SK-N-SH treated with all-trans-retinoic acid at 6 μM for 48 hours (cell line): ENCODE results near the gene PDZD2.

ENCODE experiments used
- ATAC-seq: fragments of 200-7000 bp; cut with Tn5 transposase; 3 replicates; pipeline ENCODE4 v1.9.1; 2020; ENCODE audit warnings: mild to moderate bottlenecking, moderate library complexity
- ARNTL ChIP-seq: fragments of 450-650 bp; formaldehyde crosslinking; IDR thresholded peaks from 2 replicates; pipeline ENCODE4 v1.5.0; 2020; ENCODE audit warnings: low read depth, mild to moderate bottlenecking, moderate library complexity, borderline replicate concordance
- BACH2 ChIP-seq: fragments of 250-450 bp; sonication (Bioruptor Pico); IDR thresholded peaks from 2 replicates; pipeline ENCODE4 v1.9.0; 2021; ENCODE audit warnings: mild to moderate bottlenecking, borderline replicate concordance
- CREB5 ChIP-seq: fragments of 250-450 bp; sonication (Bioruptor Pico); IDR thresholded peaks from 2 replicates; pipeline ENCODE4 v1.5.1; 2020; ENCODE audit warnings: low read depth, mild to moderate bottlenecking, moderate library complexity
- CSDC2 ChIP-seq: fragments of 250-450 bp; sonication (Bioruptor Pico); IDR thresholded peaks from 2 replicates; pipeline ENCODE4 v1.5.0; 2020; ENCODE audit warnings: mild to moderate bottlenecking, moderate library complexity
- ESRRG ChIP-seq: fragments of 250-450 bp; sonication (Bioruptor Pico); IDR thresholded peaks from 2 replicates; pipeline ENCODE4 v1.6.1; 2021; ENCODE audit warnings: mild to moderate bottlenecking
- GLIS3 ChIP-seq: fragments of 250-450 bp; sonication (Bioruptor Pico); IDR thresholded peaks from 2 replicates; pipeline ENCODE4 v1.5.0; 2020; ENCODE audit warnings: mild to moderate bottlenecking, moderate library complexity
- ISL1 ChIP-seq: fragments of 250-450 bp; sonication (Bioruptor Pico); IDR thresholded peaks from 2 replicates; pipeline ENCODE4 v2.1.2; 2022; ENCODE audit warnings: mild to moderate bottlenecking, moderate library complexity
- OSR1 ChIP-seq: fragments of 250-450 bp; sonication (Bioruptor Pico); IDR thresholded peaks from 2 replicates; pipeline ENCODE4 v1.8.0; 2022; ENCODE audit warnings: moderate library complexity, mild to moderate bottlenecking, inconsistent platforms
- PPARA ChIP-seq: fragments of 250-450 bp; sonication (Bioruptor Pico); IDR thresholded peaks from 2 replicates; pipeline ENCODE4 v1.5.0; 2020; ENCODE audit warnings: mild to moderate bottlenecking, borderline replicate concordance
- RARB ChIP-seq: fragments of 250-450 bp; sonication (Bioruptor Pico); IDR thresholded peaks from 2 replicates; pipeline ENCODE4 v1.8.0; 2021; ENCODE audit warnings: mild to moderate bottlenecking, moderate library complexity
- SNAI2 ChIP-seq: fragments of 250-450 bp; sonication (Bioruptor Pico); IDR thresholded peaks from 2 replicates; pipeline ENCODE4 v1.5.0; 2020; ENCODE audit warnings: mild to moderate bottlenecking, moderate library complexity
- TCF4 ChIP-seq: fragments of 250-450 bp; sonication (Bioruptor Pico); IDR thresholded peaks from 2 replicates; pipeline ENCODE4 v1.8.0; 2021; ENCODE audit warnings: mild to moderate bottlenecking, moderate library complexity, borderline replicate concordance
- ZC3H10 ChIP-seq: fragments of 250-450 bp; sonication (Bioruptor Pico); IDR thresholded peaks from 2 replicates; pipeline ENCODE4 v1.5.1; 2021; ENCODE audit warnings: mild to moderate bottlenecking, moderate library complexity
- ZFP3 ChIP-seq: fragments of 250-450 bp; sonication (Bioruptor Pico); IDR thresholded peaks from 2 replicates; pipeline ENCODE4 v1.5.0; 2020; ENCODE audit warnings: mild to moderate bottlenecking, moderate library complexity
- ZFP30 ChIP-seq: fragments of 450-650 bp; formaldehyde crosslinking; IDR thresholded peaks from 2 replicates; pipeline ENCODE4 v1.5.0; 2022; ENCODE audit warnings: mild to moderate bottlenecking, moderate library complexity
- ZNF565 ChIP-seq: fragments of 450-650 bp; formaldehyde crosslinking; conservative IDR thresholded peaks from 2 replicates; pipeline ENCODE4 v1.5.0; 2020; ENCODE audit warnings: low read depth, mild to moderate bottlenecking, moderate library complexity
- ZNF70 ChIP-seq: fragments of 450-650 bp; formaldehyde crosslinking; IDR thresholded peaks from 2 replicates; pipeline ENCODE4 v1.5.0; 2020; ENCODE audit warnings: mild to moderate bottlenecking, moderate library complexity
- ZNF8 ChIP-seq: fragments of 450-650 bp; formaldehyde crosslinking; IDR thresholded peaks from 2 replicates; pipeline ENCODE4 v1.5.0; 2020; ENCODE audit warnings: mild to moderate bottlenecking, moderate library complexity
- TF ChIP-seq, protein P1 (sequence below): fragments of 250-450 bp; sonication (Bioruptor Pico); IDR thresholded peaks from 2 replicates; pipeline ENCODE4 v1.5.0; 2020; ENCODE audit warnings: mild to moderate bottlenecking, moderate library complexity
- TF ChIP-seq, protein P2 (sequence below): fragments of 250-450 bp; sonication (Bioruptor Pico); IDR thresholded peaks from 2 replicates; pipeline ENCODE4 v1.8.0; 2021; ENCODE audit warnings: low read depth, mild to moderate bottlenecking, moderate library complexity, borderline replicate concordance
- TF ChIP-seq, protein P3 (sequence below): fragments of 250-450 bp; sonication (Bioruptor Pico); IDR thresholded peaks from 2 replicates; pipeline ENCODE4 v1.5.1; 2021; ENCODE audit warnings: mild to moderate bottlenecking, moderate library complexity

Gene PDZD2

DNA sequence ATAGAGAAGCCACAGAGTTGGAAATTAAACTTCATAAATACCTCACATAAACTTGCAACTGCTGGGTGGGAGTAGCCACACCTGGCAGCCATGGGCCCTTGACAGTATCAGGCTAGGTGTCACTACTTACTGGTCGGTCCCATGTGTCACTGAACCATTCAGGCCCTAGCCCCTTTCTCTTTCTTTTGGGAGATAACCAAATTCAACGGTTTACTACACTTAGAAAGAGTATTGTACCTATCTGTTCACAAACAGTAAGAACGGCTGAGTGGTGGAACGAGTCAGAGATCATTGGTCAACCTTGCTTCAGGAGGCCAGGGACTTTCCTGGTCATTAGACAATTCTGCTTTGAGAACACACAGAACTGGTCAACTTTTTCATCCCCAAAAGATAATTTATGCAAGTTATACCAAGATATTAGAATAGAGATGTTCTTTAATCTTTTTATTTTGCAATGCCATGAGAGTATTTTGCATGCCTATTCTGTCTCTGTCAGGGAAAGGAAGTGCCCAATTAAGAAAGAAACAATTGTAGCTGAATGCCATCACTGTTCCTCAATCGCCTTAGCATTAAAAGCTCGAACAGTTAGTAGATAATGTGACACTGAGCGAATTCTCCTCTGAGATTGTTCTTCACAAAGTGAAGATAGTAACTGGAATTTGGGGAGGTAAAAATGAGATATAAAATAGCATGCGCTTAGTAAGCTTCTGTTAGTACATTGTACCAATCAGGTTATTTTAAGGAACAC is 484.3 kb downstream of the PDZD2 start:
- TF ChIP-seq ZFP30 (CRISPR knock-in tag), result no peak
- TF ChIP-seq ISL1 (CRISPR knock-in tag), result no peak
- no peak for TF ChIP-seq GLIS3 (CRISPR knock-in tag)
- TF ChIP-seq OSR1 (CRISPR knock-in tag), result no peak
- TF ChIP-seq ZC3H10 (CRISPR knock-in tag), result no peak
- TF ChIP-seq, protein P1, sequence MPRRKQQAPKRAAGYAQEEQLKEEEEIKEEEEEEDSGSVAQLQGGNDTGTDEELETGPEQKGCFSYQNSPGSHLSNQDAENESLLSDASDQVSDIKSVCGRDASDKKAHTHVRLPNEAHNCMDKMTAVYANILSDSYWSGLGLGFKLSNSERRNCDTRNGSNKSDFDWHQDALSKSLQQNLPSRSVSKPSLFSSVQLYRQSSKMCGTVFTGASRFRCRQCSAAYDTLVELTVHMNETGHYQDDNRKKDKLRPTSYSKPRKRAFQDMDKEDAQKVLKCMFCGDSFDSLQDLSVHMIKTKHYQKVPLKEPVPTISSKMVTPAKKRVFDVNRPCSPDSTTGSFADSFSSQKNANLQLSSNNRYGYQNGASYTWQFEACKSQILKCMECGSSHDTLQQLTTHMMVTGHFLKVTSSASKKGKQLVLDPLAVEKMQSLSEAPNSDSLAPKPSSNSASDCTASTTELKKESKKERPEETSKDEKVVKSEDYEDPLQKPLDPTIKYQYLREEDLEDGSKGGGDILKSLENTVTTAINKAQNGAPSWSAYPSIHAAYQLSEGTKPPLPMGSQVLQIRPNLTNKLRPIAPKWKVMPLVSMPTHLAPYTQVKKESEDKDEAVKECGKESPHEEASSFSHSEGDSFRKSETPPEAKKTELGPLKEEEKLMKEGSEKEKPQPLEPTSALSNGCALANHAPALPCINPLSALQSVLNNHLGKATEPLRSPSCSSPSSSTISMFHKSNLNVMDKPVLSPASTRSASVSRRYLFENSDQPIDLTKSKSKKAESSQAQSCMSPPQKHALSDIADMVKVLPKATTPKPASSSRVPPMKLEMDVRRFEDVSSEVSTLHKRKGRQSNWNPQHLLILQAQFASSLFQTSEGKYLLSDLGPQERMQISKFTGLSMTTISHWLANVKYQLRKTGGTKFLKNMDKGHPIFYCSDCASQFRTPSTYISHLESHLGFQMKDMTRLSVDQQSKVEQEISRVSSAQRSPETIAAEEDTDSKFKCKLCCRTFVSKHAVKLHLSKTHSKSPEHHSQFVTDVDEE, result no peak
- no peak for TF ChIP-seq ZNF70 (CRISPR knock-in tag)
- no peak for TF ChIP-seq PPARA (CRISPR knock-in tag)
- TF ChIP-seq ZNF8 (CRISPR knock-in tag), result no peak
- no peak for TF ChIP-seq ESRRG
- TF ChIP-seq ARNTL (CRISPR knock-in tag), result no peak
- no peak for TF ChIP-seq BACH2 (CRISPR knock-in tag)
- no peak for TF ChIP-seq TCF4 (CRISPR knock-in tag)
- TF ChIP-seq ZFP3 (CRISPR knock-in tag), result no peak
- TF ChIP-seq ZNF565, result no peak
- TF ChIP-seq, protein P2, sequence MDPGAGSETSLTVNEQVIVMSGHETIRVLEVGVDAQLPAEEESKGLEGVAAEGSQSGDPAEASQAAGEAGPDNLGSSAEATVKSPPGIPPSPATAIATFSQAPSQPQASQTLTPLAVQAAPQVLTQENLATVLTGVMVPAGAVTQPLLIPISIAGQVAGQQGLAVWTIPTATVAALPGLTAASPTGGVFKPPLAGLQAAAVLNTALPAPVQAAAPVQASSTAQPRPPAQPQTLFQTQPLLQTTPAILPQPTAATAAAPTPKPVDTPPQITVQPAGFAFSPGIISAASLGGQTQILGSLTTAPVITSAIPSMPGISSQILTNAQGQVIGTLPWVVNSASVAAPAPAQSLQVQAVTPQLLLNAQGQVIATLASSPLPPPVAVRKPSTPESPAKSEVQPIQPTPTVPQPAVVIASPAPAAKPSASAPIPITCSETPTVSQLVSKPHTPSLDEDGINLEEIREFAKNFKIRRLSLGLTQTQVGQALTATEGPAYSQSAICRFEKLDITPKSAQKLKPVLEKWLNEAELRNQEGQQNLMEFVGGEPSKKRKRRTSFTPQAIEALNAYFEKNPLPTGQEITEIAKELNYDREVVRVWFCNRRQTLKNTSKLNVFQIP (CRISPR knock-in tag), result no peak
- no peak for TF ChIP-seq CSDC2 (CRISPR knock-in tag)
- TF ChIP-seq CREB5 (CRISPR knock-in tag), result no peak
- TF ChIP-seq, protein P3, sequence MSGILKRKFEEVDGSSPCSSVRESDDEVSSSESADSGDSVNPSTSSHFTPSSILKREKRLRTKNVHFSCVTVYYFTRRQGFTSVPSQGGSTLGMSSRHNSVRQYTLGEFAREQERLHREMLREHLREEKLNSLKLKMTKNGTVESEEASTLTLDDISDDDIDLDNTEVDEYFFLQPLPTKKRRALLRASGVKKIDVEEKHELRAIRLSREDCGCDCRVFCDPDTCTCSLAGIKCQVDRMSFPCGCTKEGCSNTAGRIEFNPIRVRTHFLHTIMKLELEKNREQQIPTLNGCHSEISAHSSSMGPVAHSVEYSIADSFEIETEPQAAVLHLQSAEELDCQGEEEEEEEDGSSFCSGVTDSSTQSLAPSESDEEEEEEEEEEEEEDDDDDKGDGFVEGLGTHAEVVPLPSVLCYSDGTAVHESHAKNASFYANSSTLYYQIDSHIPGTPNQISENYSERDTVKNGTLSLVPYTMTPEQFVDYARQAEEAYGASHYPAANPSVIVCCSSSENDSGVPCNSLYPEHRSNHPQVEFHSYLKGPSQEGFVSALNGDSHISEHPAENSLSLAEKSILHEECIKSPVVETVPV, result no peak
- TF ChIP-seq SNAI2, result no peak
- no peak for ATAC-seq

DNA sequence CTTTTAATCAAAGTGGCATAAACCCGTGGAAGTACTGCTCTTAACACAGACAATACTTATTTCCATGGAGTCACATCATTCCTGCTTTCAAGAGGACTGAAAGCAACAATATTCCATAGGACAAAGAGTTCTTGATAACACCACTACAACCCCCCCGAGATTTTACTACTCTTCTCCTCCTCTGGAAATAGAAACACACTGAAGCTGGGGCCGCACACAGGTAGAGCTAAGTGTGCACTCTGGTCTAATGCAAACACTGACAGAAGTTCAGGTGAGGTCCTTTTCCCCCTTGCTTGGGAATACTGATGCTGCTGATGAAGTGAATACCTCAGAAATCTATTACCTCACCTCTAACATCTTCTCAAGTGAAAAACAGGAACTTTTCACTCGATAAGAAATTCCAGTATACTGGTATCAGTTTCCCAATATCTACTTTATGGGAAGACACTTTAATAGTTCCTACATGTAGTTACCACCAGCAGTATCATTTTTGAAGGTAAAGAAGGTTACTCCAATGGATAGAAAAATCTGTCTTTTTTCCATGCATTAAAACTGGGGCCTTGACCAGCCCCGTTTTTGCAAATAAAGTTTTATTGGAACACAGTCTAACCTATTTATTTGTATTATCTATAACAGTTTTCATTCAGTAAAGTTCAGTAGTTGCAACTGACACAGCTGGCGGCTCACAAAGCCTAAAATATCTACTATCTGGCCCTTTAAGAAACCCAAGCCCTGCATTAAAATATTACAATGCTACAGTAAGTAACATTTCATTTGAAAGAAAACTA is 485.2 kb downstream of the PDZD2 start:
- no peak for ATAC-seq
- TF ChIP-seq OSR1 (CRISPR knock-in tag) (no peak), ZNF565 (no peak), TCF4 (CRISPR knock-in tag) (no peak), ISL1 (CRISPR knock-in tag) (no peak), SNAI2 (no peak), ARNTL (CRISPR knock-in tag) (no peak), ZNF70 (CRISPR knock-in tag) (no peak), CSDC2 (CRISPR knock-in tag) (no peak), GLIS3 (CRISPR knock-in tag) (no peak), ZC3H10 (CRISPR knock-in tag) (no peak), RARB (CRISPR knock-in tag) (no peak), BACH2 (CRISPR knock-in tag) (no peak), ESRRG (no peak), PPARA (CRISPR knock-in tag) (no peak), ZFP3 (CRISPR knock-in tag) (no peak), ZFP30 (CRISPR knock-in tag) (no peak)
- TF ChIP-seq, protein P2 (CRISPR knock-in tag), result no peak
- TF ChIP-seq, protein P1, result no peak
